ENCODE results near the gene CCDC194. TPM values are rescaled to one million over a fixed set of nuclear protein-coding genes. Genes with fewer than 3 reads are reported as not detected.
"Not testable (repeated sequence)": the region's sequence is repeated elsewhere in the genome, so short reads cannot be mapped to it uniquely, and the experiment has no call there.

Gene CCDC194
- total RNA-seq, 1 donor from 2014 or later = 1.5 TPM

DNA sequence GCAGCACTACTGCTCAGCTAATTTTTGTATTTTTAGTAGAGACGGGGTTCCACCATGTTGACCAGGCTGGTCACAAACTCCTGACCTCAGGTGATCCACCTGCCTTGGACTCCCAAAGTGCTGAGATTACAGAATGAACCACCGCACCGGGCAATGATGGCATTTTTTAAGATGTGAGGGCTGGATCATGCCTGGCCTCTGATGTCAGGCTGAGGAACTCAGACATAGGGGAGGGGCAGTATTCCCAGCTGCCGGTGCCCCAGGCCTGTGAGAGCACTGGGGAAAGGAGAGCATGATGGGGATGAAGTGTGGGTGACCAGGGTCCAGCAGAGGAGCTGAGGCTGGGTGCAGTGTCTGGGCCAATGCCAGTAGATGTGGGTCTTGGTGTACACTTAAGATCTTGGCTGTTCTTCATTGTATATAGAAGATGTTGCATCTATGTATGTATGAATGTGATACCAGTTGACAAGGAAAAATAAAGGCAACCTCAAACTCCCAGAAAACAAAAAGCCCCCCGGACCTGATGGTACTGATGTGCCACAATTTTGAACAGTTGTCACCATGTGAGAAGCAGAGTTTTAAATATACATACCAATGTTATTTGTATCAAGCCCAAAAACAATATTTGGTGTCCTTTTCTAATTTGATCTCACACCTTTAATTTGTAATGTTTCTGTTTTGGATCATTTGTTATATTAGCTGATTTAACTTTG lies 13.4 kb downstream of the CCDC194 start:
- intact Hi-C loops (cut with micrococcal nuclease) = no loop called here
- no peak for DNase-seq (ENCODE audit: low spot score)
- peaks cover 4% of the 10 kb centered on the region for H3K36me3 Mint-ChIP-seq (ENCODE audit: low read depth)

DNA sequence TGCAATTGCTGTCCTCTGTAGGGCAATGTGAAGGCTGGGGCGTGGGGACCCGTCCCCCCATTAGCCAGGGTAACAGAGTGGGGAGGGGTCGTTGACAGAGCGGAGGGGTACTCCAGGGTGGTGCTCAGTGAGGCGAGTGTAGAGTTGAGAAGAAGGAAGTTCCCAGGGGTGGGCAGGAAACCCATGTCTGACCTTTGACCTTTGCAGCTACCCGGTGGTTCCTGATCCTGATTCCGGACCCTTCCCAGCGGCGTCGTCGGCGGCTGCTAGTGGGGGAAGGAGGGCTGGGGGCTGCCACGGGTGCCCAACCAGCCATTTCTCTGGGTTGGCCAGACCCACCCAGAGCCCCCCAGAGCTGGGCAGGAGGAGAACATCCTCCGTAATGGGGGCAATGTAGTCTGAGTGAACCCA lies 14.8 kb downstream of the CCDC194 start:
- Mint-ChIP-seq H3K27me3 (ENCODE audit: low read depth) (peaks cover 5% of the 10 kb centered on the region), H3K36me3 (ENCODE audit: low read depth) (peaks cover 4% of the 10 kb centered on the region), H3K4me3 (ENCODE audit: low read depth) (no peak overlapping the region), H3K9me3 (peaks cover 4% of the 10 kb centered on the region), H3K27ac (no peak overlapping the region), H3K4me1 (ENCODE audit: low read depth) (peaks cover 4% of the 10 kb centered on the region)
- intact Hi-C loops (cut with micrococcal nuclease) = no loop called here
- no peak for DNase-seq (ENCODE audit: low spot score)

More for the DNA sequence above, 13.4 kb downstream of the CCDC194 start:
- peaks cover 5% of the 10 kb centered on the region for H3K27me3 Mint-ChIP-seq (ENCODE audit: low read depth)
- peaks cover 4% of the 10 kb centered on the region for H3K9me3 Mint-ChIP-seq
- no peak overlapping the region for H3K27ac Mint-ChIP-seq
- no peak overlapping the region for H3K4me3 Mint-ChIP-seq (ENCODE audit: low read depth)
- H3K4me1 Mint-ChIP-seq (ENCODE audit: low read depth) = peaks cover 4% of the 10 kb centered on the region

DNA sequence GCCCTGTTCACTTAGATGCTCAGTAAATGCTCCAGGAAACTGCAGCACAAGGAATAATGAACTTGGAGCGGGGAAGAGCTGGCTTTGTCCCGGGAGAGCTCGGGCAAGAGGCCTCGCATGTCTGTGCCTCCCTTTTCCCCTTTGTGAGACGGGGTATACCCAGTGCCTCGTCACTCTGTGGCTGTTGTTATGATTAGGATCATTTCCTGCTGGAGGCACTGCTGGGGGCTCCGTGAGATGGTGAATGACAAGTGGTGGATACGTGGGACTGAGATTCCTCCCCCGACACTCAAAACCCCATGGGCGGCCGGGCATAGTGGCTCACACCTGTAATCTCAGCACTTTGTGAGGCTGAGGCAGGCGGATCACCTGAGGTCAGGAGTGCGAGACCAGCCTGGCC lies 15.7 kb downstream of the CCDC194 start:
- Mint-ChIP-seq H3K9me3 (peaks cover 4% of the 10 kb centered on the region), H3K27ac (no peak overlapping the region), H3K27me3 (ENCODE audit: low read depth) (peaks cover 5% of the 10 kb centered on the region), H3K4me1 (ENCODE audit: low read depth) (peaks cover 4% of the 10 kb centered on the region), H3K36me3 (ENCODE audit: low read depth) (peaks cover 4% of the 10 kb centered on the region), H3K4me3 (ENCODE audit: low read depth) (no peak overlapping the region)
- no peak for DNase-seq (ENCODE audit: low spot score)
- intact Hi-C loops (cut with micrococcal nuclease) = no loop called here

DNA sequence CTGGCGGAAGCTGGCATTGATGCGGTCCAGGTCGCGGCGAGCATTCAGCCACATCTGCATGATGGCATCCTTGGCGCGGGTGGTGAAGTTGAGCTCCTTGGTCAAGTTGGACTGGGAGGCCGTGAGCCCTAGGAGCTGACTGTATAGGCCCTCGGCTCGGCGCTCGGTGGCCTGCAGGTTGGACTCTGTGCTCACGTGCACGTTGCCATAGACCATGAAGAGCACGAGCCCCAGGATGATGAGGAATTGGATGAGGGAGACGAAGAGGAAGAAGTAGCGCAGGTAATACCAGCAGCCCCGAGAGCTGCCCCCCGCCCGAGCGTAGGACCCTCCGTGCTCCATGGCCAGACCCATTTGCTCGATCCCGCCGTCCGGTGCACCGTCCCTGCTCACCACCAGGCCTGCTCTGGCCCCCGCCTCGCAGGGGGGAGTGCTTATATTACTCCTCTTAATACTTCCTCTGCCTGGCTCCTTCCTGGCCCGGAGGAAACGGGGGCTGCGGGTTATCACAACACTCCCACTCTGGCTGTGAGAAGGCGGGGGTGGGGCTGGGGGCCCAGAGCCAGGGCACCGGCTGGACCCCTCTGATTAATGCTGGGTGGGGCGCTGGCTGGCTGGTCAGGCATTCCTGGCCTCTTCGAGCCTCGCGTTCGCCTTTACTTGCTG lies 16.9 kb downstream of the CCDC194 start, which contains the start of gene PLVAP:
TSS of gene PLVAP (minus strand) at position 408 of the 666 bp plus-strand sequence. CDS start at position 354, 54 bp downstream.
- H3K27me3 Mint-ChIP-seq (ENCODE audit: low read depth) = peaks cover 5% of the 10 kb centered on the region
- intact Hi-C loops (cut with micrococcal nuclease) = no loop called here

DNA sequence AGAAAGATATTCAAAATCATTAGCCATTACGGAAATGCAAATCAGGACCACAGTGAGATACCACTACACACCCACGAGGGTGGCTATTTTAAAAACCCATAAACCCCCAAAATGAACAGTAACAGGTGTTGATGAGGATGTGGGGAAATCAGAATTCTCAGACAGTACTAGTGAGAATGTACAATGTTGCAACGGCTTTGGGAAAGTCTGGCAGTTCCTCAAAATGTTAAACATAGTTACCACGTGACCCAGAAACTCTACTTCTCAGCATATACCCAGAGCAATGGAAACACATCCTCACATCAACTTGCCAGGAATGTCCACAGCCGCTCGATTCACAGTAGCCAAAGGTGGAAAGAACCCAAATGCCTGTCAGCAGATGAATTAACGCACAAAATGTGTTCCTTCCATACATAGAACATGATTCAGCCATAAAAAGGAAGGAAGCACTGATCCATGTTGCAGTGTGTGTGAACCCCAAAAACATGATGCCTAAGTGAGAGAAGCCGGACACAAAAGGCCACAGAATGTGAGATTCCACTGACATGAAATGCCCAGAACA lies 23.9 kb downstream of the CCDC194 start:
- Mint-ChIP-seq H3K9me3 (no peaks in the 10 kb centered on the region), H3K4me1 (ENCODE audit: low read depth) (no peaks in the 10 kb centered on the region), H3K27ac (no peak overlapping the region), H3K27me3 (ENCODE audit: low read depth) (peaks cover 5% of the 10 kb centered on the region), H3K4me3 (ENCODE audit: low read depth) (no peak overlapping the region), H3K36me3 (ENCODE audit: low read depth) (no peaks in the 10 kb centered on the region)
- DNase-seq (ENCODE audit: low spot score) = no peak
- intact Hi-C loops (cut with micrococcal nuclease) = no loop called here

More for the DNA sequence above, 16.9 kb downstream of the CCDC194 start, which contains the start of gene PLVAP:
- Mint-ChIP-seq H3K4me1 (ENCODE audit: low read depth) (no peaks in the 10 kb centered on the region), H3K4me3 (ENCODE audit: low read depth) (no peak within 1 kb of the TSS), H3K27ac (no peak within 1 kb of the TSS), H3K36me3 (ENCODE audit: low read depth) (peaks cover 4% of the 10 kb centered on the region), H3K9me3 (peaks cover 4% of the 10 kb centered on the region)
- no peak for DNase-seq (ENCODE audit: low spot score)

DNA sequence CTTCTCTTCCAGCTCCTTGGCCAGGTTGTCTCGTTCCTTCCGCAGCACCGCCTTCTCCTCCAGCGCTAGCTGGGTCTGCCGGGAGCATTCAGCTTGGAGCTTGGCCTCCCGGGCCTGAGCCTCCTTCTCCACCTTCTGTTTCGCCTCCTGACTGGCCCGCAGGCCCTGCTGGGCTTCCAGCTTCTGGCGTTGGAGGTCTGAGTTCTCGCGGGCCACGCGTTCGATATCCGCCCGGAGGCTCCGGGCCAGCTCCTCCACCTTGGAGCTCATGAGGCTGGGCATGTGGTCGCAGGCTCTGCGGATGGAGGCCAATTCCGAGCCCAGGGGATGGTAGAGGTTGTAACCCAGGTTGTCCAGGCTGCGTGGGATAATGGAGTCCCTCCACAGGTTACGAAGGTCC lies 28.6 kb downstream of the CCDC194 start:
- Mint-ChIP-seq H3K4me3 (ENCODE audit: low read depth) (no peak overlapping the region), H3K4me1 (ENCODE audit: low read depth) (no peaks in the 10 kb centered on the region), H3K27ac (no peak overlapping the region), H3K9me3 (no peaks in the 10 kb centered on the region), H3K27me3 (ENCODE audit: low read depth) (peaks cover 8% of the 10 kb centered on the region), H3K36me3 (ENCODE audit: low read depth) (no peaks in the 10 kb centered on the region)
- no peak for DNase-seq (ENCODE audit: low spot score)
- intact Hi-C loops (cut with micrococcal nuclease) = no loop called here

DNA sequence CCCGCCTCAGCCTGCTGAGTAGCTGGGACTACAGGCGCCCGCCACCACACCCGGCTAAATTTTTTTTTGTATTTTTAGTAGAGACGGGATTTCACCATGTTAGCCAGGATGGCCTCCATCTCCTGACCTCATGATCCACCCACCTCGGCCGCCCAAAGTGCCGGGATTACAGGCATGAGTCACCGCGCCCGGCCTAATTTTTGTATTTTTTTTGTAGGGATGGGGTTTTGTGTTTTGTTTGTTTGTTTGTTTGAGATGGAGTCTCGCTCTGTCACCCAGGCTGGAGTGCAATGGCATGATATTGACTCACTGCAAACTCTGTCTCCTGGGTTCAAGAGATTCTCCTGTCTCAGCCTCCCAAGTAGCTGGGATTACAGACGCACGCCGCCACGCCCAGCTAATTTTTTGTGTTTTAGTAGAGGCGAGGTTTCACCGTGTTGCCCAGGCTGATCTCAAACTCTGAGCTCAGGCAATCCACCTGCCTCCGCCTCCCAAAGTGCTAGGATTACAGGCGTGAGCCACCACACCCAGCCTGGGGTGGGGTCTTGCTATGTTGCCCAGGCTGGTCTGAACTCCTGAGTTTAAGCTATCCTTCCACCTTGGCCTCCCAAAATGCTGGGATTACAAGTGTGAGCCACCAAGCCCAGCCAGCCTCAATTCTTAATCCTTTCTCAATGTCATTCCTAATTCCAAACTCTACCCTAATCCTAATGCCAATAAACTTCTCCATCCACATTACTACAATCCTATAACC lies 30.0 kb downstream of the CCDC194 start:
- intact Hi-C loops (cut with micrococcal nuclease); H3K4me3 Mint-ChIP-seq (ENCODE audit: low read depth); H3K9me3 Mint-ChIP-seq; H3K36me3 Mint-ChIP-seq (ENCODE audit: low read depth); H3K27ac Mint-ChIP-seq; DNase-seq (ENCODE audit: low spot score); H3K27me3 Mint-ChIP-seq (ENCODE audit: low read depth); H3K4me1 Mint-ChIP-seq (ENCODE audit: low read depth): not testable (repeated sequence)

DNA sequence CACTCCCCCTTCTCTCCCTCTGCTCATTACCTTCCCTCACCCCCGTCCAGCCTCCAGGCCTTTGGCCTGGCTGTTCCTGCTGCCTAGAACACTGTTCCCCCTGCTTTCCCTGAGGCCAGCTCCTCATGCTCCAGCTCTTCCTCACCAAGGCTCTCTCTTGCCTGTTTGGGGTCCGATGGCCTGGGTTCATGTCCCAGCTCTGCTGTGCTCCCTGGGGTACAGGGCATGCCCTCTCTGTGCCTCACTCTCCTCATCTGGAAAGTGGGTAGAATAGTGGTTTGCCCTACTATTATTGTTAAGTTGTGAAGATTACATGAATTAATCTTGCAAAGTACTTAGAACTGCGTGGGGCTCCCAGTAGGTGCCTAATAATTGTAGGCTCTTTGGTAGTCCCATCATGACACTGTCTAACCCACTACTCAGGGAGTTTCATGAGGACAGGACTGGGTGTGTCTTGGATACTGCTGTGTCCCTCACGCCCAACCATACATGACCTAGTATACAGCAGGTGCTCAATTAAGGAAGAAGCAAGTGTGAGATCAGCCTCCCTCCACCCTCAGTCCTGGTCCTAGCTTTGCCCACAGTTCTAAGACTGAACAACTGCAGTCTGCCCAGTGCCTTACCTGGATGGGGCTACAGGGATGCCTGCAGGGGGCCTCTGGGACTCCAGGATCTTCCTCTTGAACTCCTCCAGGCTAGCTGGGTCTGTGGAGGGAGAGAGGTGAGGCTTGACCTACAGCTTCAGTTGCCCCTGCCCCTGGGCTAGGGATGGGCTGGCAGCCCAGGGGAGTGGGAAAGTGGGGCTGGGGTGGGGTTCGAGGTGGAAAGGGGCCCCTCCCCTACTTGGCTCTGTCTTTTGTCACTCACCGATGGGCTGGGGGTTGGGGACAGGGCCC lies 33.8 kb downstream of the CCDC194 start:
- intact Hi-C loops (cut with micrococcal nuclease) = no loop called here
- Mint-ChIP-seq H3K36me3 (ENCODE audit: low read depth) (no peaks in the 10 kb centered on the region), H3K27ac (no peak overlapping the region), H3K4me3 (ENCODE audit: low read depth) (no peak overlapping the region), H3K27me3 (ENCODE audit: low read depth) (peaks cover 5% of the 10 kb centered on the region), H3K4me1 (ENCODE audit: low read depth) (no peaks in the 10 kb centered on the region), H3K9me3 (no peaks in the 10 kb centered on the region)
- no peak for DNase-seq (ENCODE audit: low spot score)

DNA sequence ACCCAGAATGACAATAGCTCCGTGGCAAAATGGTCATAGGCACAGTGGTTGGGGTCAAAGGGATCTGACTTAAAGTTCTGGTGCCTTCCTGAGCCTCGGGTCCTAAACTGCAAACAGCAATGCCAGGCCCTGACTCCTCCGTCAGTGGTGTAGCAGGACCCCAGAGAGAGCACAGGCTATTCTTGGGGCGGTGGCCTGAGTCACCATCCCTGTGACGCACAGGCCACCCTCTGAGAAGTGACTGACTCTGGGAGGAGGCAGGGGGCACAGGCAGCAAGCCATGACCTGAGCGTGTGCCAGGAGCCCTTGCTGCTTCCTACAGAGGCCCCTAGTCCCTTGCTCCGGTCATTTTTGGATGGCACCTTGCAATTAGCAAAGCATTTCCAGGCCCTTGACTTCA lies 35.6 kb downstream of the CCDC194 start:
- Mint-ChIP-seq H3K27me3 (ENCODE audit: low read depth) (peaks cover 5% of the 10 kb centered on the region), H3K4me1 (ENCODE audit: low read depth) (no peaks in the 10 kb centered on the region)
- intact Hi-C loops (cut with micrococcal nuclease) = no loop called here

DNA sequence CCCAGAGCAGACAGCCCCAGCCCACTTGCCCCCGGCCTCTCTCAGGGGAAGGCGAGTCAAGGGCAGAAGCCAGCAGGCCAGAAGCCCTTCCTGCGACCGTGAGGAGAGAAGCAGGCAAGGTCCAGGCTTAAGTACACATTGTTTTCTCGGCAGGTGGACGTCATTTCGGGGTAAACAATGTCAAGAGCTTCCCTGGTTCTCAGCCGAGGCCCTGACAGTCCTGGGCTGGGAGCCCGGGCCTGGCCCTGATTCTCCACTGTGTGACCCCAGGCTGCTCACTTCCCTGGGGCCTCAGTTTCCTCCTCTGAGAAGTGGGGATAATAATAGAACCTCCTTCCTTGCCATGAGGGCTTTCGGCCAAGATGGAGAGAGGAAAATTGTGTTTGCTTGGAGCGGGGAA lies 36.3 kb downstream of the CCDC194 start:
- Mint-ChIP-seq H3K36me3 (ENCODE audit: low read depth) (no peaks in the 10 kb centered on the region), H3K9me3 (no peaks in the 10 kb centered on the region), H3K27ac (no peak overlapping the region), H3K4me1 (ENCODE audit: low read depth) (no peaks in the 10 kb centered on the region), H3K27me3 (ENCODE audit: low read depth) (peaks cover 5% of the 10 kb centered on the region), H3K4me3 (ENCODE audit: low read depth) (no peak overlapping the region)
- intact Hi-C loops (cut with micrococcal nuclease) = no loop called here
- DNase-seq (ENCODE audit: low spot score) = no peak

More for the DNA sequence above, 35.6 kb downstream of the CCDC194 start:
- no peak overlapping the region for H3K4me3 Mint-ChIP-seq (ENCODE audit: low read depth)
- DNase-seq (ENCODE audit: low spot score) = no peak
- no peaks in the 10 kb centered on the region for H3K36me3 Mint-ChIP-seq (ENCODE audit: low read depth)
- H3K9me3 Mint-ChIP-seq = no peaks in the 10 kb centered on the region
- H3K27ac Mint-ChIP-seq = no peak overlapping the region

DNA sequence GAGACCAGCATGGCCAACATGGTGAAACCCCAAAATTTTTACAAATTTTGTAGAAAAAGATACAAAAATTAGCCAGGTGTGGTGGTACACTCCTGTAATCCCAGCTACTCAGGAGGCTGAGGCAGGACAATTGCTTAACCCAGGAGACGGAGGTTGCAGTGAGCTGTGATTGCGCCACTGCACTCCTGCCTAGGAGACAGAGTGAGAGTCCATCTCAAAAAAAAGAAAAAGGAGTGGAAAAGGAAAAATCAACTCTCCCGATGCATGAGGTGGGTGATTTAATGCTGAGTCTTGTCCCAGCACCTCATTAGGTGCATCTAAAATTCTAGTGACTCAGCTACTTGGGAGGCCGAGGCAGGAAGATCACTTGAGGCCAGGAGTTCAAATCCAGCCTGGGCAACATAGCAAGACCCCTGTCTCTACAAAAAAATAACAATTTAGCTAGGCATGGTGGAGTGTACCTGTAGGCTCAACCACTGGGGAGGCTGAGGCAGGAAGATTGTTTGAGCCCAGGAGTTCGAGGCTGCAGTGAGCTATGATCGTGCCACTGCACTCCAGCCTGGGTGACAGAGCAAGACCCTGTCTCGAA lies 36.8 kb downstream of the CCDC194 start:
- H3K36me3 Mint-ChIP-seq (ENCODE audit: low read depth) = no peaks in the 10 kb centered on the region

DNA sequence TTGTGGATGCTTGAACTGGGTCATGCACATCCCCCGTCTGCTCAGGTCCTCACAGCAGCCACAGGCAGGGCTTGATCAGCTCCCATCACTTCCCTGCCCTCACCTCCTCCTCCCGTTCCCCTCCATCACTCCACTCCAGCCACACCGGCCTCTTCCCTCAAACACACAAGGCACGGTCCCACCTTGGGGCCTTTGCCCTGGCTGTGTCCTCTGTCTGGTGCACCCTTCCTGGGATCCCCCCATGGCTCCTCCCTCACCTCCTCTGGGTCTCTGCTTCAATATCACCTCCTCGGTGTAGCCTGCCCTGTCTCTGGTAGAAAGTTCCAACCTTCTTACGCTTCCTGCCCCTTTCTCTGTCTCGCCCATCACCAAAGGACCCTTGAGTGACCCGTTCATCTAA lies 40.6 kb downstream of the CCDC194 start:
- Mint-ChIP-seq H3K9me3 (no peaks in the 10 kb centered on the region), H3K4me3 (ENCODE audit: low read depth) (no peak overlapping the region), H3K27me3 (ENCODE audit: low read depth) (peaks cover 7% of the 10 kb centered on the region), H3K27ac (no peak overlapping the region), H3K36me3 (ENCODE audit: low read depth) (no peaks in the 10 kb centered on the region), H3K4me1 (ENCODE audit: low read depth) (peaks cover 2% of the 10 kb centered on the region)
- DNase-seq (ENCODE audit: low spot score) = no peak
- intact Hi-C loops (cut with micrococcal nuclease) = no loop called here

More for the DNA sequence above, 36.8 kb downstream of the CCDC194 start:
- Mint-ChIP-seq H3K27me3 (ENCODE audit: low read depth) (no peaks in the 10 kb centered on the region), H3K4me3 (ENCODE audit: low read depth) (no peak overlapping the region), H3K9me3 (no peaks in the 10 kb centered on the region), H3K27ac (no peak overlapping the region), H3K4me1 (ENCODE audit: low read depth) (no peaks in the 10 kb centered on the region)
- no peak for DNase-seq (ENCODE audit: low spot score)
- intact Hi-C loops (cut with micrococcal nuclease) = no loop called here
